NCI-H2081 (cell line): ENCODE results near the gene NHLH1.

ENCODE experiments used
- DNase-seq, 2 experiments: peaks; one replicate each; lab custom pipeline; 2025; lab: John Stamatoyannopoulos, UW

NHLH1 gene

DNA sequence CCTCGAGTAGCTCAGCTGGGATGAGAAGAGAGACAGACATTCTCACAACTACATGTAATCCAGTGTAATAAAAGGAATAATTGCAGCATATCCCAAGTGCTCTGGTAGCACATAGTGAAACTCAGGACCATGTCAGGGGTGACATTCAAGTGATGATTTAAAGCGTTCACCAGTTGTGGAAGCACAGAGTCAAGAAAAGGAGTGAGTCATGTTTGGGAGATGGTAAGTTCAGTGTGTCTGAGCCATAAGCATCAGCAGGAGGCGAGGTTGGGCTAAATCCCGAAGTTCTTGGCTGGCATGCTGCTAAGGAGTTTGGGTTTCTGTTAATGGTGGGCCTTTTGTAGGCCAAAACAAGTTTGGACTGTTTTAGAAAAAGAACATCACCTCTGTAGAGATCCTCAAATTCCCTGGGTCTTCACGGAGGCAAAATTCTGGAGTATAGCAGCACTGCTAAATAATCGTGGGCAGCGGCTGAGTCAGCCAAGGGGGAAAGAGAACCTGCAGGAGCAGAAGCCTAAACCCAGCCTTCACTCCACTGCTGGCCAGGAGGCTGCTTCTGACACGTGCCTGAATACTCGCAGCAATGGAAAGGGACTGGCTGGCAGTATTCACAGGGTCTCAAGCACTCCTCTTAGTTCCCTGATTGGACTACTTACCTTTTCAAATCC, 7.2 kb upstream of the NHLH1 start:
- no peak for DNase-seq

DNA sequence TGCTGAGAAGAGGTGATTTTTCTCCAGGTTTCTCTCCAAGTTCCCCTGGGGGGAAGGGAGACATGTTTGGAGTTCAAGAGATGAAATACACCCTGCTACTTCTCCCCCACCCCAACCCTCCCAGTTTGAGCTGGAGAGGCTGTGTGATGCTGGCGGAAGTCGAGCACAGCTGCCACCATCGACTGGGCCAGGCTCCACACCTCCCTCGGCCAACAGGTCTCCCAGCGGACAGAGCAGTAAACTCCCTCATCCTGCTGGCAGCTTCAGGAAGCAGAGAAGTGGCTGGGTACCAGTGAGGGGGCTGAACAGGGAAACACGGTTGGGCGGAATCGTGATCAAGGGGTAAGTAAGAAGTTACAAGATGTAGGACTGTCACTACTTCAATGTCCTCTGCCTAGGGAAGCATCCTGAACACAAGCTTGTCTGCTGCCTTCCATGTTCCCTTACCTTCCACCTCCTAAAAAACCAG, 6.6 kb upstream of the NHLH1 start:
- no peak for DNase-seq

DNA sequence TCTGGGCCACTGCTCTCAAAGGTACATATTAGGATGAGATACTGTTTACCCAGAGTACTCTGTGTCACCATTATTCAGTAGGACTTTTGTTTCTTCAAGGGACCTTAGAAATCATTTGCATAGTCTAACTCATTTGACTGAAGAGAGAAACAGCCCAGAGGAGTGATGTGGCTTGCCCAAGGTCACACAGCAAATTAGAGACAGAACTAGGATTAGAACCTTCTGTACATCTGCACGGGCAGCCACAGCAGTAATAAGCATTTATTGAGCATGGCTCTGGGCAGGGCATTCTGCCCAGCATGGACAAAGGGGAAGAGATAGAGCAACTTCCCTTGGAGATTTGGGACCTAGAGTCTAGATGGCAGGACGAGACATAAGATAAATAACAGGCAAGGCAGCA, 5.7 kb upstream of the NHLH1 start:
- DNase-seq = no peak

DNA sequence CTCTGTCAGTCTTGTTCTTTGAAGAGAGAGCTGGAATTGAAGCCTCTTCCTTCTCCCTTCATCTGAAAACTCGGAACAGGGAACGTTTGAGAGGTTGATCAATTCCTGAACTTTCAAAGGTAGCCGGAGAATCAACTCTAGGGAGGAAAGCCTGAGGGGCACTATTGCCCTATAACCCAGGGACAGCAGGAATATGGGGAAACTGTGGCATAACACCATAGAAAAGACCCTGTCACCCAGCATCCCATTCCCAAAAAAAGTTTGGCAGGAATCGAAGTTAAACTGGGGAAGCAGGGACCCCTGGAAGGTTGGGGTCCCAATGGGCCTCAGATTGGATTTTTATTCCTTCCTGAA, 5.1 kb upstream of the NHLH1 start:
- DNase-seq = no peak

DNA sequence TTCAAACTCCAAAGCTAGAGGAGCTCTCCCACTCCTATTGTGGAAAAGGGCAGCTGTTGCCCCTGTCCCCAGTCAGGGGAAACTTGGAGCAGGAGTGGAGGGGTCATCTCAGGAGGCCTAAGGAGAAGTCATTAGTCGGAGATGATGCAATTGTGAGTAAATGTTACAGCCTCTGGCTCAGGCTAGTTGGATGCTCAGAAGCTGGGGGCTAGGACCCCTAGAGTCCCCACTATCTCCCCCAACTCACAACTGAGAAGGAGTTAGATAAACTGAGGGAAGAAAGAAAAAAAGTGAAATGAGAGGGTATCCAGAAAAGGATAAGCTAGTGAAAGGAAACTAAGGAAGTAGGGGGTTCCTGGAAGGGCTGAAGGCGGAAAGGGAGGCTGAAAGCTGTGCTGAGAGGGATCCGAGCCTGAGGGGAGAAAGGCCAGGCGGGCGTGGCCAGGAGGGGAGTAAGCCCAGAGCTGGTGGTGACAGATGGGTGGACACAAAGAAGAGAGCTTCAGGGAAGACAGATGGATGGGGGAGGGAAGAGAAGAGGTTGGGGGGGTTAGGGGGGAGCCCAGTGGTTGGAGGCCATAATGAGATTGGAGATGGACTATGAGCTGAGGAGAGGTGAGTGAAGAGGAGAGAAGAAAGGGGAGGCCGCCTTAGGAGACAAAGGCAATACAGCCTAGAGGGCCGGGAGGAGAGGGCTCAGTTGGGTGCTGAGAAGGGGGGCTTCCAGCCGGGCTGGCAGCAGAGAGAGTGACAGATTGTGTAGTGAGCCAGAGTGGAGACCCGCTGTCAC, 4.5 kb upstream of the NHLH1 start:
- DNase-seq = no peak

DNA sequence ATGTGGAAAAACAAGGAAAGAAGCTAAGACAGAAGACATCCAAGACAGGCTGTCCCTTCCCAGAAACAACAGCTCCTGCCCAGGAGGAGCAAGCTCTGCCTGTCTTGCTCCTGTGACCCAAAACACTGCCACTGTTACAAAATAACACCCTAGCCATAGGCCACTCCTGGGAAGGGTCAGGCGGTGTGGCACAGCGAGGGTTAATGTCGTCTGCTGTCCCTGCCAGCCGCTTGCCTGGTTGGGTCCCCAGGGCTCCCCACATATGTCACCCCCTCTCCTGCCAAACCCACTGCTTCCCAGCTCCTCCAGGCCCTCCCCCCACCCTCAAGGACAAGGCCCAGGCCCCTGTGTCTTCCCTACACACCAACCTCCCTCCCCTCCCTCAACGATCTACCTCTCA, 3.9 kb upstream of the NHLH1 start:
- no peak for DNase-seq

DNA sequence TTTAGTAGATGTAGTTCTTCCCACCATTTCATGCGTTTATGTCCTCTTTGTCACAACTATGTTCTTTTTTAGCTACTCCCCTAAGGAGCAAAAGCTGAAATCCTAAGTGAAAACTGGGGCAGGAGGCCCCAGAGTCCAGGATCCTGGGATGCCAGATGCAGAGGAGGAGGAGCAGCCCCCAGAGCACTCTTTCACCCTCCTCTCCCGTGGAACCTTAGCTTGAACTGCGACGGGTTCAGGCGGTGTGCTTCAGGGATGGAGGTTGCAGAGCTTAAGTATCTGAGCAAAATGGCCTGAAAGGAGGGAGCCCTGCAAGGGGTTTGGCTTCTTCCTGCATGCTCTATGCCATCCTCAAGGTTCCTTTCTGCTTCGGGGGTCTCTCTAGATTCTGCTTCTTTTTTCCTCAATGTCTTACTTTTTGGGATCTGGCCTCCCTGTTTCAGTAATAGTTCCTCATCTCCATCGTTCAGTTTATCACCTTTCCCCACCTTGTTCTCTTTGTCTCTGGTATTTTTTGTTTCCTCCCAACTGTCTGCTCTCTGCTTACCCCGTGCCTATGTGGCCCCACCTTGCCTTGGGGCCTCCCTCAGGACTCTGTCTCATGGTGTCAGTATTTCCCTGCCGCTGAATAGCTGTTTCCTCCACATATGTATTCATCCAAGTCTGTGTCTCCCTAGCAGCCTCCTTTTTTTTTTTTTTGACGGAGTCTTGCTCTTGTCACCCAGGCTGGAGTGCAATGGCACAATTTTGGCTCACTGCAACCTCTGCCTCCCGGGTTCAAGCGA, 2.7 kb upstream of the NHLH1 start:
- DNase-seq = no peak

DNA sequence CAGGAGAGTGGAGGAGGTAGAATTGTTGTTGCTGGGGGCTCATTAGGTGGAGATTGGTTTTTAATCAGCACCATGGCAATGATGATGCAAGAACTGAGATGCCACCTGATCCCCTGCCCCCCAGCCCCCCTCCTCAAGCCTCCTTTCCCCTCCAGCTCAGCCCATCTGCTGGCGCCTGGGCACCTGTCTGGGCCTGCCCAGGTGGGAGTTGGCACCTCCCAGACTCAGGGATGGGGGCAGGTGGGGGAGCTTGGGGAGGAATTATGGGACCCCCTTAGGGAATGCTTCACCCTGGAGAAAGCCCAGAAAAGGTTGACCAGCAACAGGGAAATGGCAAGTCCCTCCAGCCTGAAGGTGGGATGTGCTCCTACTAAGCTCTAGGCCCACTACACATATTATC, 1.5 kb upstream of the NHLH1 start:
- DNase-seq = no peak

DNA sequence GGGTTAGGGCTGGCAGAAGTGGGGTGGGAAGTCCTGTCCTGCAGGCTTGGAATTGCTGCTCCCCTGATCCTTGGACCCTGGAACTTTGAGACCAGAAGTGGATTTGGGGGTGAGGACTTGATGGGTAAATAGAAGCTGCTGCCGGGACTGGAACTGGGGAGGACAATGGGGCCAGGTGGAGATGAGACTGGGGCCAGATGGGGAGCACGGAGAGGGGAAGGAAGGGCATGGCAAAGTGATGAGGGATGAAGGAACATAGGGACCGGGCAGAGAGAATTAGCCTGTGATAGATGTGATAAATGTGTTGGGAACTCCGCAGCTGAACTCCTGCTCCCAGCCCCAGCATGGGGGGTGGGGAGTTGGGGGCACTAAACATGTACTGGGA, 637 bp downstream of the NHLH1 start:
- DNase-seq = no peak

DNA sequence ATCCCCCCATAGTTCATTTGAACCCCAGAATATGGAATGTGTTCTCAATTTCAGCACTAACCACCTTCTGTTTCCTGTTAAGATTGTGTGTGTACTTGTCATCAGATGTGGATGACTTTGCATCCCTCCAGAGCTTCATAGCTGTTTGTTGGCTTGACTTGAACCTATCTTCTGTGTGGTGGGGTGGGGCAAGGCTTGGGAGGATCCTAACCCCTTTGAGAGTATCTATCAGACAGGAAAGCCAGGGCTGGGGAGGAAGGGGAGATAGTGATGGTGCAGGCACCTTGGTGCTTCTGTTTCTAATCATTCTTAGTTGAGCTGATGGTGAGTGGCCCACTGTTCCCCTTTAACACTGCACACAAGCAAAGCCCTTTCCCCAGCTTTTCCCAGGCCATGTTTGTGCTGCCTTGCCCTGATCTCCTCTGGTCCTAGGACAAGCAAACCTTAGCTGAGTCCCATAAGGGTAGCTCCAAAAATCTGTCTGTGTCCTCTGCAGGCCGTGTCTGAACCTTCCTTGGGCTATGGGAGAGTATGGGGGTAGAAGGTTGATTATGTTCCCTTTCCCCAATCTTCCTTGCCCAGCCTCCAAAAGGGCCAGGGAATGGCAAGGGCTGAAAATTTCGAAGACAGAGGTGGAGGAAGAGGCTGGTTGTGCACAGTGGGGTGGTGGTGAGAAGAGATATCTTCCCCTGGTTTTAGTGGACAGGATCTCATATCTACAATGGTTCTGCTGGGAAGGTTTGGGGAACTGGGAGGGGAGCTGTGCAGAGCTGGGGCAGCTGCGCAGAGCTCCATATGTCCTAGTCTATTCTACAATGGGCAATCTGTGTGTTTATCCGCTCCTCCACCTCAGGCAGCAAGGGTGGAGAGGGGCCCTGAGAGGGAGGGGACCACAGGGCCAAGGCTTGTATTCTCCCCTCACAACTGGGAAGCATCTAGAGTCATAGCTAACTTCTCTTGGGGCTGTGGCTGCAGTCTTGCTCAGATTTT, 1.4 kb downstream of the NHLH1 start:
- DNase-seq = no peak

DNA sequence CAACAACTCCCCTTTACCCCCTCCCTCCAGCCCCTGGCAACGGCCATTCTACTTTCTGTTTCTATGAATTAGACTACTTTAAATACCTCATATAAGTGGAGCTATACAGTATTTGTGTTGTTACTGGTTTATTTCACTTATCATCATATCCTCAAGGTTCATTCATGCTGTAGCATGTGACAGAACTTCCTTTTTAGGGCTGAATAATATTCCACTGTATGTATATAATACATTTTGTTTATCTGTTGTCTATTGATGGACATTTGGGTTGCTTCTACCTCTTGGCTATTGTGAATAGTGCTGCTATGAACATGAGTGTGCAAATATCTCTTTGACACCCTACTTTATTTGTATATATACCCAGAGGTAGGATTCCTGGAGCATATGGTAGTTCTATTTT, 2.2 kb downstream of the NHLH1 start:
- no peak for DNase-seq

DNA sequence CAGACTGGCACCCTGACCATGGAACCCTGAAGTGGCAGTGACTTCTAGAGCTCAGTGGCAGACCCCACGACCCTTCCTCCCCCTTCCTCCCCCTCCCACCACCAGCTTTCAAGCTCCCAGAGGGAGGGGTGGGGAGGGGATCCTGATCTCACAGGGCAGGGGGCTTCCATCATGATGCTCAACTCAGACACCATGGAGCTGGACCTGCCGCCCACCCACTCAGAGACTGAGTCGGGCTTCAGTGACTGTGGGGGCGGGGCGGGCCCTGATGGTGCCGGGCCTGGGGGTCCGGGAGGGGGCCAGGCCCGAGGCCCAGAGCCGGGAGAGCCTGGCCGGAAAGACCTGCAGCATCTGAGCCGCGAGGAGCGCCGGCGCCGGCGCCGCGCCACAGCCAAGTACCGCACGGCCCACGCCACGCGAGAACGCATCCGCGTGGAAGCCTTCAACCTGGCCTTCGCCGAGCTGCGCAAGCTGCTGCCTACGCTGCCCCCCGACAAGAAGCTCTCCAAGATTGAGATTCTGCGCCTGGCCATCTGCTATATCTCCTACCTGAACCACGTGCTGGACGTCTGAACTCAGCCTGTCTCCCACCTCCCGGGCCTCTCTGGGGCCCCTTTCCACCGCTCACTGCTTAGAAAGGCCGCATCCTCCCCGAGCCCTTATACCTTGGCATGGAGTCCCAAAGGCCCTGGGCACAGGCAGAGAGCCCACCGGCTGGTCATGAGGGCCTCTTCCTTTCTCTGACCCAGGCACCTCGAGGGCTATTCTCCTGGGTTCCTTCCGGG, 3.9 kb downstream of the NHLH1 start:
- no peak for DNase-seq

DNA sequence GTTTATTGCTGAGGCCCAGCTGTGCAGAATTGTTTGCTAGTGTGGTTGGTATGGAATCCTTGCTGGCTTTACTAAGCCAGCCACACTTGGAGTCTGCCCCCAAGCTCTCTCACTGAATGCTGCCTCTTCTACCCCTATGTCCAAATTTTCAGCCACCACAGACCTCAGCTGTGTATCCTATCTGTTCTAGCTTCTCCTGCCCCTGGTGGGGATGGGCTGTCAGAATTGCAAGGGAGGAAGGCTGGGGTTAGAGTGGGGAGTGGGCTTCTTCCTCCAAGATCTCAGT, 4.4 kb downstream of the NHLH1 start:
- DNase-seq = no peak

DNA sequence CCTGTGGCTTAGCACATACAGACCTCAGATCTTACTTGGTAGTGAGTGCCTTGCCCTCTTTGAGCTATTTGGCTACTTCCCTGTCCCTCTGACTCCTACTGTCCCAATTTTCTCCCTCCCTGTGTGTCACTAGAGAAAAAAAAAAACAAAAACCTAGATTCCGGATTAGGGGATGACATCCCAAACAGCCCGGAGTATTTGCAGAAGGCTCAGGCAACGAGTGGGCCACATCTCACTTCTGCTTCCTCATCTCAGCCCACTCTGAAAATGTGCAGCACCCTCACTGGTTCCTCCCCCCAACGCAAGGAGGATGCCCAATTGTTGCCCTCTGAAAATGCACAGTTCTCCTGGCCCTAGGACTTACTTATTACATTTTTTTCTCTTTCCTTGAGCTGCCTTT, 4.9 kb downstream of the NHLH1 start:
- DNase-seq = no peak

DNA sequence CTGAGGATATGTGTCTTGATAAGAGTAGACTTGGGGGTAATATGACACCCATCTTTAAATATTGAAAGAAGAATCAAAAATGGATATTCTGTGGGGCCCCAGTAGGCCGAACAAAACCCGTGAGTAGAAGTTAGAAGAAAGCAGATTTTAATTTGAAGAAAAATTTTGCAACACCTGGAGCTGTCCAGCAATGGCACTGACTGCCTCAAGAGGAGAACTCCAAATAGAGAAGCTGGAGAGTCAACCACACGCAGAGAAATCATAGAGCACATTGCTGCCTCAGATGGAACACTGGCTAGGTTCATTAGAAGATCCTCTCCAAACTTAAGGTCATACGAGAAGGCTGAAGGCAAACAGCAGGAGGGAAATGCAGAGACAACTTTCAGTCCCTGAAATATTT, 6.8 kb downstream of the NHLH1 start:
- DNase-seq = no peak

DNA sequence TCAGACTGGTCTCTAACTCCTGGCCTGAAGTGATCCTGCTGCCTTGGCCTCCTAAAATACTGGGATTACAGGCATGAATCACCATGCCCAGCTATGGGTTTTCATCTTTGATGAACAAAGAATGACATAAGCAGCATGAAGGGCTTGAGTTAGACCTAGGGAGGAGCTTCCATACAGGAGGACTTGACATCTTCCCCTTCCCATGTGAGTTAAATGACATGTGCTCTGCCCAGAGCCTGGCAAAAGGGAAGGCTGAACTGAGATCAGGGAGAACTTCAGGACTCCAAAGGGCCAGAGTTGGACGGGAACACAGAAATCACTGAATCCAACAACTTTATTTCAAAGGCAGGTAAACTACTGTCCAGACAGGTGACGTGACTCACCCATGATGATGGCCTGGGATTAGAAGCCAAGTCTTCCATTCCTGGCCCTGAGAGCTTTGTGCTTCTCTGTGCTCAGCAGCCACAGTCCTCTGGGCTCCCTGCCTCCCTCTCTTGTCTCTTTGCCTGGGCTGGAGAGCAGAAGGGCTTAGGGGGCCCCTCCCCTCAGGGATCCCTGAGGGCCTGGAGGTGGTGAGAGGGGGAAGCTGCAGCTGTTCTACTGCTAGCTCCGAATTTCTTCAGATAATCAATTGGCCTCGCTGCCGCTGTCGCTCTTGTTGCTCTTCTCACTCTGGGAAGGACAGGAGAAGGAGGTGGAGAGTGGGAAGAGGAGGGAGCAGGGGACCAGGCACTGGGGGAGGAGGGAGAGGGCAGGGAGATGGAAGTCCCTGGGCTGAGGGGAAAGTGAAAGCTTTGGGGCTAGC, 7.6 kb downstream of the NHLH1 start:
- DNase-seq = no peak

DNA sequence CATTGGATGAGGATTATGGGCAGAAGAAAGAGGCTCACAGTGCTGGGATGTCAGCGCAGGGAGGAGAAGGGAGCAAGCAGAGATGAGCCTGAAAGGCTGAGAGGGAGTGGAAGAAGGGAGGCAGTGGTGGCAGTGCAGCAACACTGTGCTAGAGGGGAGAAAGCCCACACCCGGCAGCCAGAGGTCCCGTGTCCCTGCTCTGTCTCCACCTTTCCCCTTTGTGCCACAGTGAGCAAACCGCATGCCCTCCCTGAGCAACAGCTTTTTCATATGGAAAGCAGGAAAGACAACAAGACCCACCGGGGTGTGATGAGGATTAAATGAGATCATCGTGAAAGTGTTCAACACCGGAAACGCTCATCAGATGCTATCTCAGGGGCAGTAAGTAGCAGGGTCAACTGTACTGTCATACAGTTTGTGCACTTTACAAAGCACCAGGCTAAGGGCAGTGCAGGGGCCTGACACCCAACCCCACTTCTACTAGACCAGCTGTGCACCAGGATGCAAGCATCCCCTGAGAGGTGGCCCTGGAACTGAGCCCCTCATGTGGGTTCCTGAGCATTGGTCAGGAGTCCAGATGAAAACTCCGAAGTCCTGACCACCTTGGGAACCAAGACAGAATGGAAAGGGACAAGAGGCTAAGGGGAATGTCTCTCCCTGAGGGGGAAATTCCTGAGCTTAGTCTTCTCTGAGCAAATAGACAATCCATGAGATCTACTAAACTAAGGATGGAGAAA, 9.1 kb downstream of the NHLH1 start:
- no peak for DNase-seq

DNA sequence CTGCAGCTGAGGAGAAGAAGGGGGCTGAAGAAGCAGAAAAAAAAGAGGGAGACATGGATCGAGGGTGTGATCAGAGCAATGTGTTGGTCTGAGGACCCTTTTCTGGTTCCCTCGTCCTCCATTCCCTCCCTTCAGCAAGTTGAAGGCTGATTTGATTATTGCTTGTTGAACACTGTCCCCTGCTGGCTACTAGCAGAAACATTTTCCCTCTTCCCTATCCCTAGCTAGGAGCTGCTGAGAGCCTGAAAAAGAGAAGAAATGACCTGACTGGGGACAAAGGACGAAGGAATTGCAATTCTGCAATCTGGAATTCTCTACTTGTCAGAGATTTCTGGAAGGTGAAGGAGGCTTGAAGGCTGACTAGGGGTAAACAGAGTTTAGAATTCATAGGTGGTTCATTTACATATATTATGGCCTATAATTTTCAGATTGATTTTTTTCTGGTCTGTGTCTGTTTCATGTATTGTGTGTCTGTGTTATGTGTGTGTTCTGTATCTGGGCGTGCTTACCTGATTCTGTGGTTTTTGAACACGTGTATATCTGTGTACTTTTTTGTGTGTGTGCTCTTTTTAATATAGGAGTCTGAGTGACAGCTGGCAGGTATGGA, 9.8 kb downstream of the NHLH1 start:
- peak; percentile 57 to 75 for DNase-seq

DNA sequence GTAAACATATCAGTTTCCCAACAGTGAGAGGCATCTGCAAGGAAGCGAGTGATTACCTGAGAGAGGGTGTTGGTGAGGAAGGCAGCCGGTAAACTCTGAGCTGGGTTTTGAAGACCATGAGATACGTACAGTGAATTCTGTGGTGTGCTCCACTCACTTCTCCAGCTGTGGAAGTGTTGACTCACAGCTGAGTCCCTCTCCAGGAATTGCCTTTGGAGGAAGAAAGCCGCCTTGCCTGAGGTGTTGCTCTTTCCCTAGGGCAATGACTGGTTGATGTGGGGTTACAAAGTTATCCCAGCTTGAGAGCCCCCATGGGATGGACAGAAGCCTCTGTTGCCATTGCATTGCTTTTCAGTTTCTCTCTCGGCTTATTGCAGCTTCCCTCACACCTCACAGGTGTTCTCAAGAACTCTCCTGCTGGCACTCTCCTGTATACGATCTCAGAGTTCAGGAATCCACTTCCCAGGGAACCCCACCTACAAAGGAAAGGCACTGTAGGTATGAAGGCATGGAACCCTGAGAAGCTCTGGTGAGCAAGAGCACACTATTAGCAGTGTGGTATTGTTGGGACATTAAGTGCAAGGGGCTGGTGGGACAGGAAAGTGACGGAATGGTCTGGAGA, 10.8 kb downstream of the NHLH1 start:
- DNase-seq = no peak
